ENCODE measurements around the gene FXYD6. TPM values are rescaled to one million over a fixed set of nuclear protein-coding genes. Genes with fewer than 3 reads are reported as not detected.

FXYD6 gene
- total and polyA plus RNA-seq, 7 donors: 10.8 to 27.9 (median 14.0) TPM

DNA sequence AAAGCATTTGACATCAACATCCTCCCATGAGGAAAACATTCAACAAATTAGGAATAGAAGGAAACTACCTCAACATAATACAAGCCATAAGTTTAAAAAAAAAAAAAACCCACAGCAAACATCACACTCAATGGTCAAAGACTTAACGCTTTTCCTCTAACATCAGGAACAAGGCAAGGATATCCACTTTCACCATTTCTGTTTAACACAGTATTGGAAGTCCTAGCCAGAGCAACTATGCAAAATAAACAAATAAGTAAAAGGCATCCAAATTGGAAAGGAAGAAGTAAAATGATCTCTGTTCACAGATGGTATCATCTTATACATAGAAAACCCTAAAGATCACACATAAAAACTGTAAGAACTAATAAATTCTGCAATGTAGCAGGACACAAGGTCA, 13.1 kb downstream of the FXYD6 start:
- TF ChIP-seq, protein P1, sequence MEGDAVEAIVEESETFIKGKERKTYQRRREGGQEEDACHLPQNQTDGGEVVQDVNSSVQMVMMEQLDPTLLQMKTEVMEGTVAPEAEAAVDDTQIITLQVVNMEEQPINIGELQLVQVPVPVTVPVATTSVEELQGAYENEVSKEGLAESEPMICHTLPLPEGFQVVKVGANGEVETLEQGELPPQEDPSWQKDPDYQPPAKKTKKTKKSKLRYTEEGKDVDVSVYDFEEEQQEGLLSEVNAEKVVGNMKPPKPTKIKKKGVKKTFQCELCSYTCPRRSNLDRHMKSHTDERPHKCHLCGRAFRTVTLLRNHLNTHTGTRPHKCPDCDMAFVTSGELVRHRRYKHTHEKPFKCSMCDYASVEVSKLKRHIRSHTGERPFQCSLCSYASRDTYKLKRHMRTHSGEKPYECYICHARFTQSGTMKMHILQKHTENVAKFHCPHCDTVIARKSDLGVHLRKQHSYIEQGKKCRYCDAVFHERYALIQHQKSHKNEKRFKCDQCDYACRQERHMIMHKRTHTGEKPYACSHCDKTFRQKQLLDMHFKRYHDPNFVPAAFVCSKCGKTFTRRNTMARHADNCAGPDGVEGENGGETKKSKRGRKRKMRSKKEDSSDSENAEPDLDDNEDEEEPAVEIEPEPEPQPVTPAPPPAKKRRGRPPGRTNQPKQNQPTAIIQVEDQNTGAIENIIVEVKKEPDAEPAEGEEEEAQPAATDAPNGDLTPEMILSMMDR (IDR thresholded peaks at IDR 0.05): no peak
- Histone ChIP-seq H3K36me3 (ENCODE audit: insufficient read depth in 1 of 2, low read depth in 1 of 2) (no peaks in the 10 kb centered on the region), H3K27ac (no peak overlapping the region), H3K9me3 (no peaks in the 10 kb centered on the region), H3K27me3 (ENCODE audit: insufficient read depth in 3 of 3, low read length in 2 of 3) (peaks cover 0 to 14% (median 3%) of the 10 kb centered on the region in 3 donors), H3K4me3 (no peak overlapping the region), H3K4me1 (no peaks in the 10 kb centered on the region)
- DNase-seq (no peak), ATAC-seq (no peak)
- intact Hi-C loops (cut with DNase I): no loop called here
- WGBS, 3 donors: 58 to 74% (median 63%) methylated on average over 1 of the region's 1 CpG

GRCh38 chr11:117862753-117863152, 13.7 kb downstream of the FXYD6 start:
- no peak overlapping the region for H3K4me3 ChIP-seq
- ATAC-seq: no peak
- intact Hi-C loops (cut with DNase I): no loop called here
- peak overlapping the region; percentile 72 for H3K27ac ChIP-seq
- H3K27me3 ChIP-seq (ENCODE audit: insufficient read depth in 3 of 3, low read length in 2 of 3): peaks cover 0 to 14% (median 0%) of the 10 kb centered on the region in 3 donors
- DNase-seq: no peak
- TF ChIP-seq, protein P1 (IDR thresholded peaks at IDR 0.05): no peak
- H3K9me3 ChIP-seq: no peaks in the 10 kb centered on the region
- H3K36me3 ChIP-seq (ENCODE audit: insufficient read depth in 1 of 2, low read depth in 1 of 2): no peaks in the 10 kb centered on the region
- 63 to 100% (median 73%) methylated on average over 1 of the region's 1 CpG for WGBS, 3 donors
- no peaks in the 10 kb centered on the region for H3K4me1 ChIP-seq

GRCh38 chr11:117862019-117862725, 14.3 kb downstream of the FXYD6 start:
- ATAC-seq: peak in 3 of 4 donors; percentile 19 to 49 (median 21)
- intact Hi-C loops (cut with DNase I): no loop called here
- WGBS, 3 donors: 30 to 54% (median 39%) methylated on average over 12 of the region's 12 CpGs
- DNase-seq: peak in 1 of 2 donors; percentile 70
- H3K4me1 ChIP-seq: no peaks in the 10 kb centered on the region
- H3K36me3 ChIP-seq (ENCODE audit: insufficient read depth in 1 of 2, low read depth in 1 of 2): no peaks in the 10 kb centered on the region
- H3K4me3 ChIP-seq: peak overlapping the region; percentile 25
- H3K9me3 ChIP-seq: no peaks in the 10 kb centered on the region
- peak overlapping the region; percentile 72 for H3K27ac ChIP-seq
- TF ChIP-seq, protein P1 (IDR thresholded peaks at IDR 0.05): no peak
- peaks cover 0 to 14% (median 0%) of the 10 kb centered on the region in 3 donors for H3K27me3 ChIP-seq (ENCODE audit: insufficient read depth in 3 of 3, low read length in 2 of 3)

GRCh38 chr11:117861151-117862018, 15.1 kb downstream of the FXYD6 start:
- no peaks in the 10 kb centered on the region for H3K4me1 ChIP-seq
- peak overlapping the region; percentile 25 for H3K4me3 ChIP-seq
- TF ChIP-seq, protein P1 (IDR thresholded peaks at IDR 0.05): no peak
- ATAC-seq: peak in 3 of 4 donors; percentile 30 to 63 (median 60)
- H3K36me3 ChIP-seq (ENCODE audit: insufficient read depth in 1 of 2, low read depth in 1 of 2): no peaks in the 10 kb centered on the region
- peaks cover 0 to 14% (median under 1%) of the 10 kb centered on the region in 3 donors for H3K27me3 ChIP-seq (ENCODE audit: insufficient read depth in 3 of 3, low read length in 2 of 3)
- intact Hi-C loops (cut with DNase I): no loop called here
- peak in 1 of 2 donors; percentile 72 for DNase-seq
- no peaks in the 10 kb centered on the region for H3K9me3 ChIP-seq
- H3K27ac ChIP-seq: peak overlapping the region; percentile 72
- WGBS, 3 donors: 27 to 44% (median 31%) methylated on average over 13 of the region's 13 CpGs

All from psoas muscle (tissue), 8 donors.